Measurements from ENCODE around the gene ARRDC2. TPM values are rescaled to one million over a fixed set of nuclear protein-coding genes. Genes with fewer than 3 reads are reported as not detected.
"Not testable (repeated sequence)": the region's sequence is repeated elsewhere in the genome, so short reads cannot be mapped to it uniquely, and the experiment has no call there.

The ARRDC2 gene
- total RNA-seq, 2 experiments from 2014 or later: 24.7 to 26.5 TPM

DNA sequence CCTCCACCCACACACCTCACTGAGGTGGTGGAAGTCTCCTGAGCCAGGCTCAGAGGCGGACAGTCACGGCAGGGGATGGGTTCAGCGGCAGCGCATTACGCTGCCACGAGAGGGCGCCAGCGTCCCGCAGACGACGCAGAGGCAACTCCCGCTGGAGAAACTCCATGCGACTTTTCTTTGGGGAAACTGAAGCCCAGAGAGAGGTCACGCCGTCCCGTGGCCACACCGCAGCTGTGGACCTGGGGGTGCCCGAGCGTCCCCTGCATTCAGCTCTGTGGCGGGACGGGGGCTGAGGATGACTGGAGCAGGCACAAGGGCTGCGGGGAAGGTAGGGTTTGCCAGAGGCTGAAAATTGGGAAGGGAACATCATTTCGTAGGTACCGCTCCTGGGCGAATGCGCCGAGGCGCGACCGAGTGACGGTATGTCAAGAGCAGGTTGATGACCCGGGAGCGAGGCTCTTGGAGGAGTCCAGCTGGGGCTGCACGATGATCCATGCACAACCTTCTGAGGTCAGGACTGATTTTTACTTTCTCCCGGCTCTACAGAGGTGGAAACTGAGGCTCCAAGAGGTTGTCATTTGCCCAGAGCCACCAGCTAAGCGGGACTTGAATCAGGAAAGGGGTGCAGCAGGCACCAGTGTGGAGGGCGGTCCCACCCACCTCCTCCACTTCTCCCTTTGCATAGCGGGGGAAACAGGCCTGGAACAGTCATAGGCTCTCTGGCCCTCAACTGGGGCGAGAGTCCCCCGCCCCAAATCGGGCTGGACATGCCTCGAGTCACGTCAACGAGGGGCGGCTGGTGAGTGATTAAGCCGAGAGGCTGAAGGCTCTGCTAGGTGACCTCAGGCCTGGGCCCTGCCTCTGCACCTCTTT, 690 bp upstream of the ARRDC2 start:
- ChIA-PET CTCF (interaction anchor here (0.6 to 3.3 kb wide), 18 partner anchors 8 to 161 kb away, joined by 3 to 67 read pairs (median 4); partner anchors contain the start of gene IL12RB1), POLR2A (interaction anchor here (1.3 to 2.7 kb wide), 3 partner anchors 15 to 52 kb away, joined by 4 to 20 read pairs (median 4); no protein-coding TSS in a partner anchor)

DNA sequence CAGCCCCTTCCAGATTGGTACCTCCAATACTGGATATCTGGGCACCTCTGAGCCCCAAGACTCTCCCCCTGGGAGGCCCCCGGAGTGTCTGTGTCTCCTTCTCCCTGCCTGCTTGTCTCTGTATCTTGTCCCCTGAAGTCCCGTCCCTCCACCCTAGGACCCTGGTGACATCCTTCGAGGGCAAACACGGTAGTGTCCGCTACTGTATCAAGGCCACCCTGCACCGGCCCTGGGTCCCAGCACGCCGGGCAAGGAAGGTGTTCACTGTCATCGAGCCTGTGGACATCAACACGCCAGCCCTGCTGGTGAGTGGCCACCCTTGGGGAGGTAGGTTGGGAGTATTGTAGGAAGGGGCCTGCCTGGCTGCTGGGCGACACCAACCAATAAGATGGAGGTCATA, 844 bp downstream of the ARRDC2 start:
- POLR2A ChIA-PET: interaction anchor here (0.6 to 2.7 kb wide), 4 partner anchors 13 to 848 kb away, joined by 4 to 20 read pairs (median 4); no protein-coding TSS in a partner anchor
- CTCF ChIA-PET: interaction anchor here (0.8 to 3.3 kb wide), 8 partner anchors 9 to 104 kb away, joined by 3 to 67 read pairs (median 4); no protein-coding TSS in a partner anchor

DNA sequence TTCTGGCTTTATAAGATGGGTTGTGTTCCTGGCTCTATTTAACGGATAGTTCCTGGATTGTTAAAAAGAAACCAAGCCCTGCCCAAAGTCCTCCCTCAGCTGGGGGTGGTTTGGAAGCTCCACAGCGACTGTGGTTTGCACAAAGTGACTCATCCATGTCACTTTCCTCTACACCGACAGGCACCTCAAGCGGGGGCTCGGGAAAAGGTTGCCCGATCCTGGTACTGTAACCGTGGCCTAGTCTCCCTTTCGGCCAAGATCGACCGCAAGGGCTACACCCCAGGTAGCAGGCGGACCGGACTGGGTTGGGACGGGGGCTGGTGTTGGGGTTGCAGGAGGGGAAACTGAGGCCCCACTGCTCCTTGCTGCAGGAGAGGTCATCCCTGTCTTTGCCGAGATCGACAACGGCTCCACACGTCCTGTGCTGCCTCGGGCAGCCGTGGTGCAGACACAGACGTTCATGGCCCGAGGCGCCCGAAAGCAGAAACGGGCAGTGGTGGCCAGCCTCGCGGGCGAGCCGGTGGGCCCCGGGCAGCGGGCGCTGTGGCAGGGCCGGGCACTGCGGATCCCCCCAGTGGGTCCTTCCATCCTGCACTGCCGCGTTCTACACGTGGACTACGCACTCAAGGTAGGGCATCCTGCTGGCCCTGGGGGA, 1.6 kb downstream of the ARRDC2 start:
- ChIA-PET CTCF (interaction anchor here (0.8 to 1.2 kb wide), 5 partner anchors 9 to 63 kb away, joined by 3 to 6 read pairs (median 3); no protein-coding TSS in a partner anchor), POLR2A (interaction anchor here (1.2 to 2.7 kb wide), 2 partner anchors 12 to 35 kb away, joined by 3 to 20 read pairs; no protein-coding TSS in a partner anchor)

- CTCF ChIA-PET: interaction anchor here (1.0 to 1.2 kb wide), 4 partner anchors 9 to 63 kb away, joined by 3 to 6 read pairs (median 4); no protein-coding TSS in a partner anchor
- POLR2A ChIA-PET: interaction anchor here (1.2 kb wide), 1 partner anchor 11 kb away, joined by 3 read pairs; no protein-coding TSS in a partner anchor
Observed at GRCh38 chr19:18010149-18010548, 2.2 kb downstream of the ARRDC2 start.

DNA sequence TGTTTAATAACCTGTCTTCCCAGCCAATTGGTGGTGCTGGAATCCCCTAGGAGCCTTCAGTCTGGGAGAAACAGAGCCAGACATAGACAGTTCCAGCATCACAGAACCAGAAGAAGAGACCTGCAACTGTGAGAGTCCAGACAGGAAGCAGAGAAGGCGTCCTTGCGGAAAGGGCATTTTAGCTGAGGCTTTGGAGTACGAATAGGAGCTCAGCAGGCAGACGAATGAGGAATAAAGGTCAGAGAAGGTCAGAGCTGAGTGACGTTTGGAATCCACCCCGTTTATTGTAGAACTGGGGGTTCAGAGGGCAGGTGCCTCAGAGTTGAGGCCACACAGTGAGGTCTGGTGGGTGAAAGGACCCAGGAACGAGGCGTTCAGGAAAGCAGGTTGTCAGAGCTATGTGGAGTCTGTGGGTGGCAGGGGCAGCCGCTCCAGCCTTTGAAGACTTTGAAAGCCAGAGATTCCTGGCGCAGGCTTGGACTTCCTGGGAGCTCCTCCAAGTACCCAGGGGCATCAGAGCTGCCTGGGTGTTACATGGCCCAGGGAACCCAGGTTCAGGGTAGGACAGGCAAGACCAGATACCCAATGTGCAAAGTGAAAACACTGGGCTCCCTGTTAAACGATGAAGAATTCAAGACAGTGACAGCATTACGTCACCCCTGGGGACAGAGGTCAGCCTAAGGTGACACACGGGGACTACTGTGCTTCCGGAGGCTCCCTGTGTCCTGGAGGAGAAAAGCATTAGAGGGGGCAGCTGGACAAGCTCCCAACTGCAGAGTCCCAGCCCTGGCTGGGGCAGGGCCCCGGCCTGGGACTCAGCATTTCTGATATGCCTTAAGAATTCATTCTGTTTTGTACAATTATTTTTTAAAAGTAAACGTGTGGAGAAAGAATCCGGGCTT, 5.5 kb downstream of the ARRDC2 start:
- CTCF ChIA-PET: interaction anchor here (0.6 to 1.0 kb wide), 3 partner anchors 9 to 368 kb away, joined by 3 read pairs; no protein-coding TSS in a partner anchor
- POLR2A ChIA-PET: interaction anchor here (0.8 kb wide), 1 partner anchor 31 kb away, joined by 3 read pairs; no protein-coding TSS in a partner anchor

DNA sequence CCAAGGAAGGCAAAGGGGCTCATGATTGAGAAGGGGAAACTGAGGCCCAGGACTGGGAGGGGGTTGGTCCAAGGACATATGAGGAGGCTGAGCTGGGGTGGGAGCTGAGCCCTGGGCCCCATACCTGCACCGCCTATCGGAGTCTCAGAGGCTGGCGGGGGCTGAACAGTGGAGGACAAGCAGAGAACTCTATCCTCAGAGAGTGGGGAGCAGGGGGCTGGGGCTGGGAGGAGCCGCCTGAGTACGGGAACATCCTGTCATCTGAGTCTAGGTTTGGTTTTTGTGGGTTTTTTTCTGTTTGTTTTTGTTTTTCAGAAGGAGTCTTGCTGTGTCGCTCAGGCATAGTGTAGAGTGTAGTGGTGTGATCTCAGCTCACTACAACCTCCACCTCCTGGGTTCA, 6.2 kb downstream of the ARRDC2 start:
- CTCF ChIA-PET: interaction anchor here (1.0 kb wide), 2 partner anchors 45 to 76 kb away, joined by 3 read pairs; no protein-coding TSS in a partner anchor
- POLR2A ChIA-PET: interaction anchor here (0.8 kb wide), 1 partner anchor 31 kb away, joined by 3 read pairs; no protein-coding TSS in a partner anchor

GRCh38 chr19:18016209-18016910, 8.4 kb downstream of the ARRDC2 start:
- ChIA-PET POLR2A (interaction anchor here (0.6 kb wide), 1 partner anchor 87 kb away, joined by 14 read pairs; no protein-coding TSS in a partner anchor), CTCF (interaction anchor here (1.0 to 1.1 kb wide), 2 partner anchors 42 to 48 kb away, joined by 3 to 4 read pairs; no protein-coding TSS in a partner anchor)

DNA sequence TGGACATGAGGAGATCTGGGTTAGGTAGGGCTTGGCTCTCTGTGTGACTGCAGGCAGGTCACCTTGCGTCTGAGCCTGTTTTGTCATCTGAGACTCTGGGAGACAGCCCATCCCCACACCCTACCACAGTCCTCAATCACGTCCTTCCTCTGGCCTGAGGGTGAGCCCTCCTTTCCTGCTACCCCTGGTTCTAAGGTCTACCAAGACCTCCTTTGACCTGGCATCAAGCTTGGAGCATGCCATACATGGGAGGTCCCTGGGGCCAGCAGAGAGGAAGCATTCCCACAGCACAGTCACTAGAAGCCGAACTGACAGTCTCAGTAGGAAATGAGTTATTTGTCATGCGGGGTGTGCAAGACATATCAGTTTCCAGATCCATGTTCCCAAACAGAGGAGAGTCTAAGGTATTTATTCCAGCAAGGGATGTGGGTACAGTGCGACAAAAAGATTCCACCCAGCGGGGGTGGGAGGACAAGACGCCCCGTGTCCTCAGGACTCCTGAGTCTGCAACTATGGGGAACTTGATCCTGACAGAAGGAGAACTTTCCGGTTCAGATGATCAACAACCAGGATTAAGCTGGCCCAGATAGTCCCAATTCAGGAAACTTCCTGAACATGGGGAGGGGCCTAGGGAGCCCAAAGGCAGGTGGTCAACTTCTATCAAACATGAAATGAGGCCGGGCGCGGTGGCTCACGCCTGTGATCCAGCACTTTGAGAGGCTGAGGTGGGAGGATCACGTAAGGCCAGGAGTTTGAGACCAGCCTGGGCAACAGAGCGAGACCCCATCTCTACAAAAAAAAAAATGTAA, 9.5 kb downstream of the ARRDC2 start:
- POLR2A ChIA-PET: no interaction called here
- CTCF ChIA-PET: interaction anchor here (1.0 kb wide), 1 partner anchor 9 kb away, joined by 3 read pairs; the partner anchor contains the start of gene ARRDC2

- POLR2A ChIA-PET: interaction anchor here (1.4 kb wide), 1 partner anchor 11 kb away, joined by 3 read pairs; no protein-coding TSS in a partner anchor
Observed at GRCh38 chr19:18020212-18021085, 12.5 kb downstream of the ARRDC2 start.

DNA sequence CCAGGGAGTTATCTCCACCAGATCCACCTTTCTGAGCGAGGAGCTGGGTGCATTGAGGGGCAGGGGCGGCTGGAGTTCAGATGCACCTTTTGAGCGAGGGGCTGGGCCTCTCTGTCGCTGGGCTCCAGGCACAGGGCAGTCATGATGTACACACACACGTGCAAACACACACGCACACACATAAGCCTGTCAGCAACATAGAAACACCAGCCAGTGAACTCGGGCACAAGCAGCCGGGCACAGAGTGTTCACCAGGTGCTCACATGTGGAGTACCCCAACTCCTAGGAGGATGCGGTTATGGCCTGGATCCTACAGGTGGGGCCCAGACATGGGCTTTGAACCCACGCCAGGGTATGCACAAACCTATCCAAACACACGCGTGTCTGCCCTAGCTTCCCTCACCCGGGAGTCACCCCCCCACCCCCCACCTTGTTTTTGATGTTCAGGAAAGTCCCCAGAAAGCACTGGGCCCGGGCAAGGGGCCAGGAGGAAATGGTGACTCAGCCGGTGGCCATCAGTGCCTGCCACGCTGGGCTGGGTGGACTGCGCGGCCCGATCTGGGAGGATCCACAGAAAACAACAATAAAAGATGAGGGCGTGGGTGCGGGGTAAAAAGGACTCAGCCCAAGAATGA, 13.3 kb downstream of the ARRDC2 start:
- ChIA-PET CTCF (interaction anchor here (0.6 to 1.9 kb wide), 3 partner anchors 14 to 581 kb away, joined by 4 to 7 read pairs (median 5); partner anchors contain the start of gene ARRDC2), POLR2A (interaction anchor here (1.4 to 1.6 kb wide), 2 partner anchors 12 to 13 kb away, joined by 3 to 4 read pairs; partner anchors contain the start of gene ARRDC2)

More at GRCh38 chr19:18020212-18021085, 12.5 kb downstream of the ARRDC2 start:
- CTCF ChIA-PET: interaction anchor here (0.5 to 1.4 kb wide), 4 partner anchors 9 to 580 kb away, joined by 3 to 5 read pairs (median 4); no protein-coding TSS in a partner anchor

DNA sequence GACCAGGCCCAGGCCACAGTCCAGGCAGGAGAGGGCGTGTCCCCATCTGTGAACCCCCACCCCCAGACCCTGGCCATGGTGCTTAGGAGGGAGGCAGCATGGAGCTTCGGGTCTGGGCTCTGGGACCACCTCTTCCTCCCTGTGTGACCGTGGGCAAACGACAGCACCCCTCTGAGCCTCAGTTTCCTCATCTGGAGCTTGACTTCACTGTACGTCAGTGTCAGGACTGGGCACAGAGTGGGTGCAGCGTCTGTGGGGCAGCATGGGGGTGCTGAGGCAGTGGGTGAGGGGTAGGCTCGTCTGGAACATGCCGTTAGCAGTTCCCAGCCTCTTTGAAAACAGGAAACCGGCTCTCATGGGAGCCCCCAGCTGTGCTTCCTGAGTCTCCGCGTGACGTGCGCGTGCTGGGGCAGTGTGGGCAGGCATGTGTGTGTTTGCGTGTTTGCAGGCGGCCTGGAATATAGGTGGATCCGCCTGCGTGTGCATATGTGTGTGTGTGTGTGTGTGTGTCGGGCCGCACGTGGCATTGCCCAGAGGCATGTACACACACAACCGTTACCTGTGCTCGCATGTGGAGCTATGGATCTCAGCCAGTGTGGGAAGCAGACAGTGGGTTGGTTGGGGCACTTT, 15.8 kb downstream of the ARRDC2 start:
- CTCF ChIA-PET: interaction anchor here (0.8 kb wide), 1 partner anchor 14 kb away, joined by 3 read pairs; no protein-coding TSS in a partner anchor
- POLR2A ChIA-PET: interaction anchor here (0.5 to 0.8 kb wide), 2 partner anchors 258 to 529 kb away, joined by 3 to 5 read pairs; partner anchors contain the start of gene JUND

DNA sequence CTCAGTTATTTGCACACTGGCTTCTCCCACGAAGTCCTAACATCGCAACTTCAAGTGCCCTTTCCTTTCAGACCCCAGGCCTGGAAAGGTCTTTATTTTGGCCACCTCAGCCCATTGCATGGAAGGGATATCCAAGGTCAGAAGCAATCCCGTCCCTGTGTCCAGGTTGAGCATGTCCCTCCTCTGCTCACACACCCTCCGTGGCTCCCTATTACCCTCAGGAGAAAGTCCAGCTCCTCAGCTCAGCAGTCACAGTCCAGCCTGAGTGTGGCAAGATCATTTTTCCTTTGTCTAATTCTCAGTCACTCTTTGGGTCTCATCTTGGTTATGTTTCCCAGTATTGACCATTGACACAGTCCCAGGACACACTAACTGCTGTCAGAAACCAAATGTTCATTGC, 19.2 kb downstream of the ARRDC2 start:
- ChIA-PET POLR2A (no interaction called here), CTCF (interaction anchor here (1.1 kb wide), 1 partner anchor 125 kb away, joined by 4 read pairs; no protein-coding TSS in a partner anchor)

DNA sequence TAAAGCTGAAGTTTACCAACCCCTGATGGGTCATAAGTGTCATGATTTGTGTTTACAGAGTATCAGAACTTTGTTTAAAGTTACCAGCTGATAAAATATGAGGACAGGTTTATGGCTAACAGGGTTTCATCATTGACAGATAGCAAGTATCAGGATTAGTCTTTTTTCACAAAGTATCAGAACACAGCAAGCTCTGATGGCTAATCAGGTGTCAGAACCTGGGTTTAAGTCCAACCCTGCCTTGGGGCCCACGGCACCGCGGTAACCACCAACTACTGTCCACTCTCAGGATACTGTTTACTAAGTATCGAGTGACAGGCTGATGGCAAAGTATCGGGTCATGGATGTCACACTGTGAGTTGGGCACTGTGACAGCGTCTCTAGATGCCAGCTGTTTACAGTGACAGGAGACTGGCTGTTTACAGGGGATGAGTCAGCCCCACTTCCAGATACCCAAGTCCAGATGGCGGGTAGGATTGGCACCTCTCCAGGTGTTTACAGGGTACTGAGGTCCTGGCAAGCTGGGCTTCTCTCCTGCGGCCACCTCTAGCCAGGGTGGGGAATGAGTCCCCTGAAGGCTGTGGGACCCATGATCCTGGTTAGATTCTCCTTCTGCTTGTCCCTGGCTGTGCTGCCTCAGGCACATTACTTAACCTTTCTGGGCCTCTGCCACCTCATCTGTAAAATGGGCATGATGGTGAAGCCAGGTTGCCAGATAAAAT, 21.8 kb downstream of the ARRDC2 start:
- CTCF ChIA-PET: interaction anchor here (0.7 to 1.7 kb wide), 3 partner anchors 10 to 28 kb away, joined by 3 read pairs; no protein-coding TSS in a partner anchor
- POLR2A ChIA-PET: interaction anchor here (0.8 kb wide), 1 partner anchor 27 kb away, joined by 4 read pairs; no protein-coding TSS in a partner anchor

DNA sequence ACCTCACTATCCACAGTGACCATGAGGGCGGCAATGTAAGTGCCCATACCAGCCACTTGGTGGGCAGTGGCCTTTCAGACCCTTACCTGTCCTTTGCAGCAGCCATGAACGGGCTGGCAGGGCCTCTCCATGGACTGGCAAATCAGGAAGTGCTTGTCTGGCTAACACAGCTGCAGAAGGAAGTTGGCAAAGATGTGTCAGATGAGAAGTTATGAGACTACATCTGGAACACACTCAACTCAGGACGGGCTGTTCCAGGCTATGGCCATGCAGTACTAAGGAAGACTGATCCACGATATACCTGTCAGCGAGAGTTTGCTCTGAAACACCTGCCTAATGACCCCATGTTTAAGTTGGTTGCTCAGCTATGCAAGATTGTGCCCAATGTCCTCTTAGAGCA, 23.4 kb downstream of the ARRDC2 start:
- POLR2A ChIA-PET: not testable (repeated sequence)
- CTCF ChIA-PET: interaction anchor here (1.7 kb wide), 1 partner anchor 25 kb away, joined by 3 read pairs; no protein-coding TSS in a partner anchor

Data from activated CD8-positive, alpha-beta memory T cell treated with anti-CD3 and anti-CD28 coated beads for 36 hours (primary cell).